ENCODE results near the gene SMIM14.
A peak's percentile ranks its signal among the peaks of the same experiment; 100 is the strongest.
"Not testable (repeated sequence)": the region's sequence is repeated elsewhere in the genome, so short reads cannot be mapped to it uniquely, and the experiment has no call there.

SMIM14 gene

DNA sequence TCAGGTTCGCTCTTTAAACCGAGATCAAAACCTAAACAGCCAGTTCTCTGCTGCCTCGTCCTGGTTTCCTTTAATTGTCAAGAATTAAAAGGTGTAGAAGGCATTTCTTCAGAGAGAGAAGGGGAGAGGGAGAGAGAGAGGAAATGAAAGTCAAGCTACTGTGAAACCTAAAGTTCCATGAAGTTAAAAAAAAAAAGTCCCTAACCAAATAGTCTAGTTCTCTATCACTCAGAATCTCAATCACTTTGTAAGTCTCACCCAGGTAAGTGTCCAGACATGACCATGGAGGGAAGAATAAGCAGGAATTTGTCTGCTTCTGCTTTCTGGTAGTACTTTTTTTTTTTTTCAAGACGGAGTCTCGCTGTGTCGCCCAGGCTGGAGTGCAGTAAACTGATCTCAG lies 18.8 kb upstream of the SMIM14 start:
- Histone ChIP-seq H3K27ac (ENCODE audit: low read depth, low read length) (no peak overlapping the region), H2AFZ (ENCODE audit: low read depth, low read length, severe bottlenecking) (no peak overlapping the region), H4K20me1 (ENCODE audit: low read depth, low read length) (no peaks in the 10 kb centered on the region), H3K9me2 (replicated peaks; ENCODE audit: insufficient read depth, low read length) (no peaks in the 10 kb centered on the region), H3K9me3 (ENCODE audit: insufficient read depth, low read length) (no peaks in the 10 kb centered on the region), H3K79me2 (ENCODE audit: insufficient read depth, low read length) (no peaks in the 10 kb centered on the region), H3K4me3 (ENCODE audit: insufficient read depth, low read length, poor library complexity, severe bottlenecking) (no peak overlapping the region), H3K27me3 (ENCODE audit: low read length) (no peaks in the 10 kb centered on the region), H3F3A (ENCODE audit: insufficient read depth) (no peaks in the 10 kb centered on the region), H3K9ac (ENCODE audit: low read length) (no peak overlapping the region), H3K36me3 (ENCODE audit: low read length) (no peaks in the 10 kb centered on the region), H3K4me2 (ENCODE audit: low read depth, low read length, poor library complexity, severe bottlenecking) (peak overlapping the region; percentile 25)
- TF ChIP-seq, protein P1, sequence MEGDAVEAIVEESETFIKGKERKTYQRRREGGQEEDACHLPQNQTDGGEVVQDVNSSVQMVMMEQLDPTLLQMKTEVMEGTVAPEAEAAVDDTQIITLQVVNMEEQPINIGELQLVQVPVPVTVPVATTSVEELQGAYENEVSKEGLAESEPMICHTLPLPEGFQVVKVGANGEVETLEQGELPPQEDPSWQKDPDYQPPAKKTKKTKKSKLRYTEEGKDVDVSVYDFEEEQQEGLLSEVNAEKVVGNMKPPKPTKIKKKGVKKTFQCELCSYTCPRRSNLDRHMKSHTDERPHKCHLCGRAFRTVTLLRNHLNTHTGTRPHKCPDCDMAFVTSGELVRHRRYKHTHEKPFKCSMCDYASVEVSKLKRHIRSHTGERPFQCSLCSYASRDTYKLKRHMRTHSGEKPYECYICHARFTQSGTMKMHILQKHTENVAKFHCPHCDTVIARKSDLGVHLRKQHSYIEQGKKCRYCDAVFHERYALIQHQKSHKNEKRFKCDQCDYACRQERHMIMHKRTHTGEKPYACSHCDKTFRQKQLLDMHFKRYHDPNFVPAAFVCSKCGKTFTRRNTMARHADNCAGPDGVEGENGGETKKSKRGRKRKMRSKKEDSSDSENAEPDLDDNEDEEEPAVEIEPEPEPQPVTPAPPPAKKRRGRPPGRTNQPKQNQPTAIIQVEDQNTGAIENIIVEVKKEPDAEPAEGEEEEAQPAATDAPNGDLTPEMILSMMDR (IDR thresholded peaks at IDR 0.05; ENCODE audit: insufficient read depth, low read length, poor library complexity, severe bottlenecking): no peak
- no peak for TF ChIP-seq EZH2phosphoT487 (conservative IDR thresholded peaks at IDR 0.05; ENCODE audit: low read length)

DNA sequence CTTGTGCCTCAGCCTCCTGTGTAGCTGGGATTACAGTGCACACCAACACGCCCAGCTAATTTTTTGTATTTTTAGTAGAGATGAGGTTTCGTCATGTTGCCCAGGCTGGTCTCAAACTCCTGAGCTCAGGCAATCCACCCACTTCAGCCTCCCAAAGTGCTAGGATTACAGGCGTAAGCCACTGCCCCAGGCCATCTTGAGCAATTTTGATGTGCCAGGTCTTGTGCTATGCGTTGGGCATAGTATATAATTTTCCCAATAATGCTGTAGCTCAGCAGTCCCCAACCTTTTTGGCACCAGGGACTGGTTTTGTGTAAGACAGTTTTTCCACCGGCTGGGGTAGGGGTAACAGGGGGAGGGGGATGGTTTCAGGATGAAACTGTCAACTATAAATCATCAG lies 18.0 kb upstream of the SMIM14 start:
- not testable (repeated sequence) for H3K9ac ChIP-seq (ENCODE audit: low read length); H4K20me1 ChIP-seq (ENCODE audit: low read depth, low read length); H3K9me2 ChIP-seq (replicated peaks; ENCODE audit: insufficient read depth, low read length); H2AFZ ChIP-seq (ENCODE audit: low read depth, low read length, severe bottlenecking); H3K27me3 ChIP-seq (ENCODE audit: low read length); H3K4me2 ChIP-seq (ENCODE audit: low read depth, low read length, poor library complexity, severe bottlenecking); H3F3A ChIP-seq (ENCODE audit: insufficient read depth); H3K4me3 ChIP-seq (ENCODE audit: insufficient read depth, low read length, poor library complexity, severe bottlenecking); H3K36me3 ChIP-seq (ENCODE audit: low read length); H3K9me3 ChIP-seq (ENCODE audit: insufficient read depth, low read length); H3K79me2 ChIP-seq (ENCODE audit: insufficient read depth, low read length); H3K27ac ChIP-seq (ENCODE audit: low read depth, low read length)

DNA sequence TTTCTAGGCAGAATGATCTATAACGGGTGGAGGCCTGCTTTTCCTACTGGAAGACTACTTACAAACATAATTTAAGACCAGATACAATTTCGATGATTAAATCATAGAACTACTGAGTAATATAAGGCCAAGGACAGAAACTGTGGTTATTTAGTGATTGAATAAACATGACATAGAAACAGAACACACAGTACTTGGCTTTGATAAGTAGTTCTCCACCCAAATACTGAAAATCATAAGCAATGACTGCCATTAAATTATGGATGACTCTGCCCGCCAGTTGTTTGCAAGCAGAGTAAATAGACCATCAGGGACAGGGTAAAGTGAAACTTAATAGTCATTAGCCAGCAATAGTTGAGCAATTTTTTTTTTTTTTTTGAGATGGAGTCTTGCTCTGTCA lies 17.2 kb upstream of the SMIM14 start:
- no peaks in the 10 kb centered on the region for H3K27me3 ChIP-seq (ENCODE audit: low read length)
- H3K9me3 ChIP-seq (ENCODE audit: insufficient read depth, low read length): no peaks in the 10 kb centered on the region
- no peaks in the 10 kb centered on the region for H3K9me2 ChIP-seq (replicated peaks; ENCODE audit: insufficient read depth, low read length)
- no peaks in the 10 kb centered on the region for H3F3A ChIP-seq (ENCODE audit: insufficient read depth)
- no peak overlapping the region for H2AFZ ChIP-seq (ENCODE audit: low read depth, low read length, severe bottlenecking)
- H3K36me3 ChIP-seq (ENCODE audit: low read length): no peaks in the 10 kb centered on the region
- H4K20me1 ChIP-seq (ENCODE audit: low read depth, low read length): no peaks in the 10 kb centered on the region
- no peak overlapping the region for H3K4me2 ChIP-seq (ENCODE audit: low read depth, low read length, poor library complexity, severe bottlenecking)
- no peak overlapping the region for H3K9ac ChIP-seq (ENCODE audit: low read length)
- TF ChIP-seq EZH2phosphoT487 (conservative IDR thresholded peaks at IDR 0.05; ENCODE audit: low read length): no peak
- TF ChIP-seq, protein P1 (IDR thresholded peaks at IDR 0.05; ENCODE audit: insufficient read depth, low read length, poor library complexity, severe bottlenecking): no peak
- no peaks in the 10 kb centered on the region for H3K79me2 ChIP-seq (ENCODE audit: insufficient read depth, low read length)
- no peak overlapping the region for H3K4me3 ChIP-seq (ENCODE audit: insufficient read depth, low read length, poor library complexity, severe bottlenecking)
- H3K27ac ChIP-seq (ENCODE audit: low read depth, low read length): no peak overlapping the region

GRCh38 chr4:39655211-39655610 lies 16.5 kb upstream of the SMIM14 start:
- no peak overlapping the region for H3K27ac ChIP-seq (ENCODE audit: low read depth, low read length)
- no peaks in the 10 kb centered on the region for H3K9me2 ChIP-seq (replicated peaks; ENCODE audit: insufficient read depth, low read length)
- H3K4me2 ChIP-seq (ENCODE audit: low read depth, low read length, poor library complexity, severe bottlenecking): no peak overlapping the region
- no peaks in the 10 kb centered on the region for H3F3A ChIP-seq (ENCODE audit: insufficient read depth)
- no peak overlapping the region for H3K4me3 ChIP-seq (ENCODE audit: insufficient read depth, low read length, poor library complexity, severe bottlenecking)
- no peaks in the 10 kb centered on the region for H3K27me3 ChIP-seq (ENCODE audit: low read length)
- no peaks in the 10 kb centered on the region for H3K36me3 ChIP-seq (ENCODE audit: low read length)
- no peaks in the 10 kb centered on the region for H3K79me2 ChIP-seq (ENCODE audit: insufficient read depth, low read length)
- no peak for TF ChIP-seq EZH2phosphoT487 (conservative IDR thresholded peaks at IDR 0.05; ENCODE audit: low read length)
- TF ChIP-seq, protein P1 (IDR thresholded peaks at IDR 0.05; ENCODE audit: insufficient read depth, low read length, poor library complexity, severe bottlenecking): no peak
- H3K9ac ChIP-seq (ENCODE audit: low read length): no peak overlapping the region
- H3K9me3 ChIP-seq (ENCODE audit: insufficient read depth, low read length): no peaks in the 10 kb centered on the region
- no peaks in the 10 kb centered on the region for H4K20me1 ChIP-seq (ENCODE audit: low read depth, low read length)
- no peak overlapping the region for H2AFZ ChIP-seq (ENCODE audit: low read depth, low read length, severe bottlenecking)

DNA sequence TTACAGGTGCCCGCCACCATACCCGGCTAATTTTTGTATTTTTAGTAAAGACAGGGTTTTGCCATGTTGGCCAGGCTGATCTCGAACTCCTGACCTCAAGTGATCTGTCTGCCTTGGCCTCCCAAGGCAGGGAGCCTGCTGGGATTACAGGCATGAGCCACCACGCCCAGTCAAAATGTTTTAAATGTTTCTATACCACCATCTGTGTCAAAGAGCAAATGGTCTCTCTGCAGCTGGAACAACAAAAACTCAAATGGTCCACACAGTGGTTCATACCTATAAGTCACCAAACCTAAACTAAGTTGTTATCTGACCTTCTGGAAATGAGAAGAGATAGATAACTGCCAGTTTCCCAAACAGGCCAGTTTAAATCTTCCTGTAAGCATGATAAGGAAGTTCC lies 12.9 kb upstream of the SMIM14 start:
- H3K27me3 ChIP-seq (ENCODE audit: low read length); H3K9me3 ChIP-seq (ENCODE audit: insufficient read depth, low read length); H3K27ac ChIP-seq (ENCODE audit: low read depth, low read length); H3K36me3 ChIP-seq (ENCODE audit: low read length); H3K79me2 ChIP-seq (ENCODE audit: insufficient read depth, low read length); H3K4me2 ChIP-seq (ENCODE audit: low read depth, low read length, poor library complexity, severe bottlenecking); H4K20me1 ChIP-seq (ENCODE audit: low read depth, low read length); H3K9me2 ChIP-seq (replicated peaks; ENCODE audit: insufficient read depth, low read length); H3K4me3 ChIP-seq (ENCODE audit: insufficient read depth, low read length, poor library complexity, severe bottlenecking); H3K9ac ChIP-seq (ENCODE audit: low read length); H3F3A ChIP-seq (ENCODE audit: insufficient read depth); H2AFZ ChIP-seq (ENCODE audit: low read depth, low read length, severe bottlenecking): not testable (repeated sequence)
